Prostate gland (tissue), 2 donors: Measurements from ENCODE around the gene BUB3.

Experiments used
- CTCF ChIP-seq, 4 experiments: fragments of 200-600 bp in 2 of 4; fragments of 450-650 bp in 2 of 4; sonication (generic) in 2 of 4; IDR thresholded peaks; 1 replicate in 3 of 4; 2 replicates in 1 of 4; pipeline ENCODE4 v1.5.1; 2016 to 2019; ENCODE audit warnings: antibody characterized with exemption in 4 of 4, mild to moderate bottlenecking in 2 of 4, moderate library complexity in 2 of 4
- POLR2A ChIP-seq: fragments of 450-650 bp; IDR thresholded peaks from one replicate; pipeline ENCODE4 v1.6.1; 2016; ENCODE audit warnings: antibody characterized with exemption, mild to moderate bottlenecking

GRCh38 chr10:123109466-123109865 is 44.7 kb upstream of the BUB3 start:
- TF ChIP-seq CTCF (IDR thresholded peaks at IDR 0.05) (no peak), POLR2A (no peak)
